ENCODE data around the gene KIF26B.

Gene KIF26B

GRCh38 chr1:245589316-245589715 lies 434.5 kb downstream of the KIF26B start:
- 94 to 95% methylated on average over 12 of the region's 12 CpGs for WGBS, 2 experiments
- no peaks in the 10 kb centered on the region for H3K27me3 ChIP-seq (ENCODE audit: control insufficient read depth, insufficient read depth, low read length, poor library complexity, severe bottlenecking)
- no peaks in the 10 kb centered on the region for H3K9me3 ChIP-seq (ENCODE audit: control insufficient read depth, low read length)
- H3K4me3 ChIP-seq (ENCODE audit: insufficient read depth, low read depth, low read length): no peak overlapping the region
- H3K27ac ChIP-seq (ENCODE audit: insufficient read depth, low read depth, low read length, poor library complexity, severe bottlenecking): no peak overlapping the region
- peaks cover 4% of the 10 kb centered on the region for H3K4me1 ChIP-seq (ENCODE audit: control insufficient read depth, insufficient read depth, low read length)
- no peaks in the 10 kb centered on the region for H3K36me3 ChIP-seq (ENCODE audit: control insufficient read depth, insufficient read depth, low read length)

GRCh38 chr1:245589906-245590305 lies 435.1 kb downstream of the KIF26B start:
- 91 to 92% methylated on average over 26 of the region's 26 CpGs for WGBS, 2 experiments
- no peak overlapping the region for H3K4me3 ChIP-seq (ENCODE audit: insufficient read depth, low read depth, low read length)
- H3K27me3 ChIP-seq (ENCODE audit: control insufficient read depth, insufficient read depth, low read length, poor library complexity, severe bottlenecking): no peaks in the 10 kb centered on the region
- no peak overlapping the region for H3K27ac ChIP-seq (ENCODE audit: insufficient read depth, low read depth, low read length, poor library complexity, severe bottlenecking)
- peaks cover 4% of the 10 kb centered on the region for H3K4me1 ChIP-seq (ENCODE audit: control insufficient read depth, insufficient read depth, low read length)
- no peaks in the 10 kb centered on the region for H3K9me3 ChIP-seq (ENCODE audit: control insufficient read depth, low read length)
- H3K36me3 ChIP-seq (ENCODE audit: control insufficient read depth, insufficient read depth, low read length): no peaks in the 10 kb centered on the region

- Histone ChIP-seq H3K36me3 (ENCODE audit: control insufficient read depth, insufficient read depth, low read length) (no peaks in the 10 kb centered on the region), H3K4me1 (ENCODE audit: control insufficient read depth, insufficient read depth, low read length) (no peaks in the 10 kb centered on the region), H3K27me3 (ENCODE audit: control insufficient read depth, insufficient read depth, low read length, poor library complexity, severe bottlenecking) (no peaks in the 10 kb centered on the region), H3K27ac (ENCODE audit: insufficient read depth, low read depth, low read length, poor library complexity, severe bottlenecking) (no peak overlapping the region), H3K9me3 (ENCODE audit: control insufficient read depth, low read length) (no peaks in the 10 kb centered on the region), H3K4me3 (ENCODE audit: insufficient read depth, low read depth, low read length) (no peak overlapping the region)
- WGBS, 2 experiments: 88 to 91% methylated on average over 4 of the region's 4 CpGs
These were observed 435.9 kb downstream of the KIF26B start for GRCh38 chr1:245590726-245591125.

- Histone ChIP-seq H3K27ac (ENCODE audit: insufficient read depth, low read depth, low read length, poor library complexity, severe bottlenecking) (no peak overlapping the region), H3K27me3 (ENCODE audit: control insufficient read depth, insufficient read depth, low read length, poor library complexity, severe bottlenecking) (no peaks in the 10 kb centered on the region), H3K36me3 (ENCODE audit: control insufficient read depth, insufficient read depth, low read length) (no peaks in the 10 kb centered on the region), H3K9me3 (ENCODE audit: control insufficient read depth, low read length) (no peaks in the 10 kb centered on the region), H3K4me1 (ENCODE audit: control insufficient read depth, insufficient read depth, low read length) (no peaks in the 10 kb centered on the region), H3K4me3 (ENCODE audit: insufficient read depth, low read depth, low read length) (no peak overlapping the region)
- WGBS, 2 experiments: 92% methylated on average over 25 of the region's 25 CpGs
These were observed 436.8 kb downstream of the KIF26B start for GRCh38 chr1:245591346-245592188.

GRCh38 chr1:245592189-245592460 lies 437.3 kb downstream of the KIF26B start:
- Histone ChIP-seq H3K9me3 (ENCODE audit: control insufficient read depth, low read length) (no peaks in the 10 kb centered on the region), H3K27me3 (ENCODE audit: control insufficient read depth, insufficient read depth, low read length, poor library complexity, severe bottlenecking) (no peaks in the 10 kb centered on the region), H3K4me3 (ENCODE audit: insufficient read depth, low read depth, low read length) (no peak overlapping the region), H3K27ac (ENCODE audit: insufficient read depth, low read depth, low read length, poor library complexity, severe bottlenecking) (no peak overlapping the region), H3K4me1 (ENCODE audit: control insufficient read depth, insufficient read depth, low read length) (no peaks in the 10 kb centered on the region), H3K36me3 (ENCODE audit: control insufficient read depth, insufficient read depth, low read length) (no peaks in the 10 kb centered on the region)
- 91 to 95% methylated on average over 8 to 9 of the region's 9 CpGs for WGBS, 2 experiments

- no peak overlapping the region for H3K27ac ChIP-seq (ENCODE audit: insufficient read depth, low read depth, low read length, poor library complexity, severe bottlenecking)
- no peaks in the 10 kb centered on the region for H3K4me1 ChIP-seq (ENCODE audit: control insufficient read depth, insufficient read depth, low read length)
- 91 to 92% methylated on average over 18 of the region's 18 CpGs for WGBS, 2 experiments
- H3K36me3 ChIP-seq (ENCODE audit: control insufficient read depth, insufficient read depth, low read length): no peaks in the 10 kb centered on the region
- no peaks in the 10 kb centered on the region for H3K27me3 ChIP-seq (ENCODE audit: control insufficient read depth, insufficient read depth, low read length, poor library complexity, severe bottlenecking)
- no peaks in the 10 kb centered on the region for H3K9me3 ChIP-seq (ENCODE audit: control insufficient read depth, low read length)
- no peak overlapping the region for H3K4me3 ChIP-seq (ENCODE audit: insufficient read depth, low read depth, low read length)
These were observed 443.9 kb downstream of the KIF26B start for GRCh38 chr1:245598524-245599305.

- no peaks in the 10 kb centered on the region for H3K36me3 ChIP-seq (ENCODE audit: control insufficient read depth, insufficient read depth, low read length)
- WGBS, 2 experiments: 85 to 91% methylated on average over 12 to 16 of the region's 16 CpGs
- no peaks in the 10 kb centered on the region for H3K9me3 ChIP-seq (ENCODE audit: control insufficient read depth, low read length)
- no peaks in the 10 kb centered on the region for H3K27me3 ChIP-seq (ENCODE audit: control insufficient read depth, insufficient read depth, low read length, poor library complexity, severe bottlenecking)
- no peaks in the 10 kb centered on the region for H3K4me1 ChIP-seq (ENCODE audit: control insufficient read depth, insufficient read depth, low read length)
- no peak overlapping the region for H3K4me3 ChIP-seq (ENCODE audit: insufficient read depth, low read depth, low read length)
- H3K27ac ChIP-seq (ENCODE audit: insufficient read depth, low read depth, low read length, poor library complexity, severe bottlenecking): no peak overlapping the region
These were observed 444.8 kb downstream of the KIF26B start for GRCh38 chr1:245599371-245600174.

GRCh38 chr1:245600658-245601057 lies 445.9 kb downstream of the KIF26B start:
- Histone ChIP-seq H3K36me3 (ENCODE audit: control insufficient read depth, insufficient read depth, low read length) (no peaks in the 10 kb centered on the region), H3K27me3 (ENCODE audit: control insufficient read depth, insufficient read depth, low read length, poor library complexity, severe bottlenecking) (no peaks in the 10 kb centered on the region), H3K27ac (ENCODE audit: insufficient read depth, low read depth, low read length, poor library complexity, severe bottlenecking) (no peak overlapping the region), H3K4me1 (ENCODE audit: control insufficient read depth, insufficient read depth, low read length) (peaks cover under 1% of the 10 kb centered on the region), H3K4me3 (ENCODE audit: insufficient read depth, low read depth, low read length) (no peak overlapping the region), H3K9me3 (ENCODE audit: control insufficient read depth, low read length) (no peaks in the 10 kb centered on the region)
- WGBS, 2 experiments: 92 to 97% methylated on average over 4 of the region's 4 CpGs

- no peaks in the 10 kb centered on the region for H3K27me3 ChIP-seq (ENCODE audit: control insufficient read depth, insufficient read depth, low read length, poor library complexity, severe bottlenecking)
- no peaks in the 10 kb centered on the region for H3K36me3 ChIP-seq (ENCODE audit: control insufficient read depth, insufficient read depth, low read length)
- 82 to 83% methylated on average over 6 of the region's 6 CpGs for WGBS, 2 experiments
- H3K9me3 ChIP-seq (ENCODE audit: control insufficient read depth, low read length): no peaks in the 10 kb centered on the region
- H3K27ac ChIP-seq (ENCODE audit: insufficient read depth, low read depth, low read length, poor library complexity, severe bottlenecking): no peak overlapping the region
- peaks cover 7% of the 10 kb centered on the region for H3K4me1 ChIP-seq (ENCODE audit: control insufficient read depth, insufficient read depth, low read length)
- H3K4me3 ChIP-seq (ENCODE audit: insufficient read depth, low read depth, low read length): no peak overlapping the region
These were observed 448.6 kb downstream of the KIF26B start for GRCh38 chr1:245603311-245603865.

- Histone ChIP-seq H3K4me3 (ENCODE audit: insufficient read depth, low read depth, low read length) (no peak overlapping the region), H3K36me3 (ENCODE audit: control insufficient read depth, insufficient read depth, low read length) (no peaks in the 10 kb centered on the region), H3K9me3 (ENCODE audit: control insufficient read depth, low read length) (no peaks in the 10 kb centered on the region), H3K27me3 (ENCODE audit: control insufficient read depth, insufficient read depth, low read length, poor library complexity, severe bottlenecking) (no peaks in the 10 kb centered on the region), H3K27ac (ENCODE audit: insufficient read depth, low read depth, low read length, poor library complexity, severe bottlenecking) (no peak overlapping the region), H3K4me1 (ENCODE audit: control insufficient read depth, insufficient read depth, low read length) (peaks cover 7% of the 10 kb centered on the region)
- 93 to 95% methylated on average over 9 of the region's 9 CpGs for WGBS, 2 experiments
These were observed 450.2 kb downstream of the KIF26B start for GRCh38 chr1:245604979-245605378.
